ENCODE results near the gene IL1RAP. TPM values are rescaled to one million over a fixed set of nuclear protein-coding genes. Genes with fewer than 3 reads are reported as not detected.

The IL1RAP gene
- total RNA-seq, 2 donors from 2014 or later = 3.4 to 6.3 TPM

DNA sequence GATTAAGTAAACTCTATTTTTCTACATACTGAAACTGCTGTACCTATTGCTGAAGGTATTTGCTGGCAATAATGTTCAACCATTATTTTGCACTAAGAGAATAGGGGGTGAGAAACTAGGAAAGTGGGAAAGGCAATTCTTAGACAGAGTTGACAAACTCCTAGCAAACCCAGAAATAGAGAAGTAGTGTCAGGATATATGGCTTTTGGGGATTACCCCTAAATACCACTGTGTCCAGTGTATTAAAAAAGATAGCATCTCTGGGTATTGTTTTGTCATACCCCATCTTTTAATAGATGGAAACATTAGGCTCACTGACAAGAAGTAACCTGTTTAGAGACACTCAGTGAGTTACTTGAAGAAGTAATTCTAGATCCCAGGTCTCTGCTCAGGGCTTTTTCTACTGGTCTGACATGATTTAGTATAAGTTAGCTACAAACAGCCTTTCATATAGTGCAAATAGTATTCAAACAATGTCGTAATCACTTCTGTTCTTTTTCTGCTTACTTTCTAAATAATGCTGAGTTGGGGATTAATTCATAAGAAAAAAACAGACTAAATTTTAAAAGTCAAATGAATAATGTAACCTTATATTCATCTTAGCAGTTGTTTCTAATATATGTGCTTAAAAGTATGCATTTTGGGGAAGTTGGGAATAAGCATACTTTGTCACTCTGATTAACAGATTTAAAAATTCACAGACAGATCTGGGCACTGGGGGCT lies 107.2 kb downstream of the IL1RAP start:
- no peak for DNase-seq (ENCODE audit: low spot score)
- Histone ChIP-seq H3K36me3 (no peaks in the 10 kb centered on the region), H3K27me3 (no peaks in the 10 kb centered on the region), H3K4me1 (no peaks in the 10 kb centered on the region), H3K4me3 (no peak overlapping the region), H3K27ac (no peak overlapping the region), H3K9me3 (no peaks in the 10 kb centered on the region)
- TF ChIP-seq CTCF (IDR thresholded peaks at IDR 0.05) = no peak

DNA sequence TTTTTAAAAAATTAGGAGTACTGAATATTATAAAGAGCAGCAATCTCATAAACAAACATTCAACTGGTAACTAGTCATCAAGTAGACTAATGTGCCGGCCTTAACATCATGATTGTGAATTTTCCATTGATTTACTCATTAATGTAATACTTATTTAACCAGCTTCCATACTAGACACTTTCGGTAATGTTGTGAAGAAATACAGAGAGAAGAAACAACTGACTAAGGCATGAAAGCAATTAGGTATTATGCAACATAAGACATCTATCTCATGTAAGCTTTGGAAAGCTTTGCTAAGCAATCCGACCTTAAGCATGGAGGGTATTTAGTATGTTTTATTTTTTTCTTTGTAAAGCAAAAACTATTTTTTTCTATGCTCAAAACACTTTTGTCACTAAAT lies 108.0 kb downstream of the IL1RAP start:
- H3K4me3 ChIP-seq = no peak overlapping the region
- no peak for TF ChIP-seq CTCF (IDR thresholded peaks at IDR 0.05)
- H3K36me3 ChIP-seq = no peaks in the 10 kb centered on the region
- H3K9me3 ChIP-seq = no peaks in the 10 kb centered on the region
- no peak for DNase-seq (ENCODE audit: low spot score)
- H3K27ac ChIP-seq = no peak overlapping the region
- no peaks in the 10 kb centered on the region for H3K27me3 ChIP-seq
- no peaks in the 10 kb centered on the region for H3K4me1 ChIP-seq

DNA sequence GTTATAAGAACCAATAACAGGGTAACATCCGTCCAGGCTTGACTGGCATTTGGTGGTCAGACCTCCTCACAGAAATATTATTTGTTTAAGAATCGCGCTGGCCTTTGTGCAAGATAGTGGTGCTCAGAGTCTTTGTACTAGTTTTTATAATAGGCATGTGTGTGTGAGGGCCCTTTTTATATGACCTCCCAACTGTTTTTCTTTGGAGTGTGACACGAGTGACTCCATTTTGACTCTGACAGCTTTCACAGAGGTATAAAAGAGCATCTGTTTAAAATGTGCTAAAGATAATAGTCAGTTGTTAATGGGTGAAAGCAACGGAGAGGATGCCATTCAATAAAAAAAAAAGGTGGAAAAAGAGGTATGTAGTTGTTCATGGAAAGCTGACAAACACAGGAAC lies 110.4 kb downstream of the IL1RAP start:
- no peak for DNase-seq (ENCODE audit: low spot score)
- no peak for TF ChIP-seq CTCF (IDR thresholded peaks at IDR 0.05)
- Histone ChIP-seq H3K27ac (no peak overlapping the region), H3K9me3 (no peaks in the 10 kb centered on the region), H3K4me1 (no peaks in the 10 kb centered on the region), H3K4me3 (no peak overlapping the region), H3K27me3 (no peaks in the 10 kb centered on the region), H3K36me3 (peaks cover under 1% of the 10 kb centered on the region)

DNA sequence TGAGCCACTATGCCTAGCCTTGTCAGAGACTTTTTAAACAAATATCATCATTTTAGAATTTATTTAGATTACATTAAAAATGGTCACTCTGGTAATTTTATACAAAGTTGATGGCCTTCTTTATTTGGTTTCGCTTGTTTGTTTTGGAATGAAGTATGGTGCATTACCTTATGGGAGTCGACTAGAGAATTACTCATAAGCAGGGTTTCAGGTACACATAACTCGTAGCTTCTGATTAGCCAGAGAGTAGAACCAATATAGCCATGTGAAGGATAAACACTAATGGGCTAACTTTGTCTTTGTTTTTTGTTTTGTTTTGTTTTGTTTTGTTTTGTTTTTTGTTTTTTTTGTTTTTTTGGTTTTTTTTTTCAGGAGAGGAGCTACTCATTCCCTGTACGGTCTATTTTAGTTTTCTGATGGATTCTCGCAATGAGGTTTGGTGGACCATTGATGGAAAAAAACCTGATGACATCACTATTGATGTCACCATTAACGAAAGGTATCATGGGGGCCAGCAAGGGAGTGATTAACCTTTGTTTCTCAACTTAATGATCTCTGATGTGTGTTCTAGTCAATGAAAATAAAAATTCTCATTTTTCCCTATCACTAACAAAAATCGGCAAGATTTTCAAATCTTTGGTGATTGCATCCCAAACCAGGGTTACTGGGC lies 113.2 kb downstream of the IL1RAP start:
- Histone ChIP-seq H3K4me3 (no peak overlapping the region), H3K36me3 (peaks cover 7% of the 10 kb centered on the region), H3K9me3 (no peaks in the 10 kb centered on the region), H3K4me1 (no peaks in the 10 kb centered on the region), H3K27me3 (no peaks in the 10 kb centered on the region), H3K27ac (no peak overlapping the region)
- DNase-seq (ENCODE audit: low spot score) = no peak
- TF ChIP-seq CTCF (IDR thresholded peaks at IDR 0.05) = no peak

DNA sequence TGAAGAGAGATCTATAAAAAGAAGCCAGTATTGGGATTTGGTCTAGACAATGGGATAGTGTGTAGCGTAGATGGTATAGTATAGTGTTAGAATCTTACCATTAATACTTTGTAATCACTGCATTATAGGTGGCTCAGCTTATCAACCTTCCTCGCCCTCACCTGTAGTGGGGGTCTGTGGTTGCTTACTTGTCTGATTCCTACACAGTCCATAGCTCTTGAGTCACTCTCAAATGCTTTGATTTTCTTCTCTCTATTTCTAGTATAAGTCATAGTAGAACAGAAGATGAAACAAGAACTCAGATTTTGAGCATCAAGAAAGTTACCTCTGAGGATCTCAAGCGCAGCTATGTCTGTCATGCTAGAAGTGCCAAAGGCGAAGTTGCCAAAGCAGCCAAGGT lies 115.2 kb downstream of the IL1RAP start:
- Histone ChIP-seq H3K4me3 (no peak overlapping the region), H3K36me3 (peaks cover 7% of the 10 kb centered on the region), H3K9me3 (no peaks in the 10 kb centered on the region), H3K4me1 (no peaks in the 10 kb centered on the region), H3K27me3 (no peaks in the 10 kb centered on the region), H3K27ac (no peak overlapping the region)
- TF ChIP-seq CTCF (IDR thresholded peaks at IDR 0.05) = no peak
- no peak for DNase-seq (ENCODE audit: low spot score)

Measured in right atrium auricular region (tissue), 2 donors.